IMR-90 (cell line): ENCODE results near the gene FBXL13. TPM values are rescaled to one million over a fixed set of nuclear protein-coding genes. Genes with fewer than 3 reads are reported as not detected.
A peak's percentile ranks its signal among the peaks of the same experiment; 100 is the strongest.

ENCODE experiments used
- ATAC-seq: fragments of 200-7000 bp; cut with Tn5 transposase; 2 replicates; pipeline ENCODE4 v1.9.1; 2020; ENCODE audit warnings: low read depth, mild to moderate bottlenecking, moderate library complexity
- BruUV-seq: library from RNA; stranded (reverse); fragments of 400-500 nt; replicated peaks from 2 replicates; lab custom pipeline; 2021; lab: Mats Ljungman, UMichigan
- CTCF ChIA-PET: fragments of 300-600 bp; formaldehyde crosslinking; extraction: SDS; loops from one replicate; lab custom pipeline; 2021; ENCODE audit warnings: antibody characterized with exemption; lab: Yijun Ruan, JAX
- POLR2A ChIA-PET: fragments of 300-600 bp; sonication (Branson Sonifier 250); formaldehyde crosslinking; loops from one replicate; lab custom pipeline; 2022; ENCODE audit warnings: antibody characterized with exemption; ENCODE audit not compliant: unreplicated experiment; lab: Charles Lee
- DNase-seq: peaks from one replicate; pipeline ENCODE4 v3.0.0; 2013
- H2AFZ ChIP-seq: replicated peaks from 2 replicates; pipeline ENCODE3; 2013; ENCODE audit warnings: low read length, mild to moderate bottlenecking; ENCODE audit not compliant: poor library complexity
- H2AK5ac ChIP-seq: 2 replicates; pipeline ENCODE4 v1.6.1; 2013; ENCODE audit warnings: low read depth, low read length, inconsistent platforms
- H2AK9ac ChIP-seq: replicated peaks from 2 replicates; pipeline ENCODE3; 2013; ENCODE audit warnings: mild to moderate bottlenecking, low read depth, low read length, moderate library complexity; ENCODE audit not compliant: poor library complexity
- H2BK120ac ChIP-seq: 2 replicates; pipeline ENCODE4 v1.6.1; 2013; ENCODE audit warnings: low read depth, low read length, inconsistent platforms
- H2BK15ac ChIP-seq: 3 replicates; pipeline ENCODE4 v1.6.1; 2013; ENCODE audit warnings: low read depth, low read length, inconsistent platforms
- H2BK20ac ChIP-seq: 2 replicates; pipeline ENCODE4 v1.6.1; 2013; ENCODE audit warnings: low read depth, mild to moderate bottlenecking, inconsistent platforms, low read length, moderate library complexity
- H2BK5ac ChIP-seq: 2 replicates; pipeline ENCODE4 v1.6.1; 2013; ENCODE audit warnings: mild to moderate bottlenecking, low read depth, low read length, inconsistent platforms; ENCODE audit not compliant: poor library complexity, severe bottlenecking
- H3K14ac ChIP-seq: replicated peaks from 2 replicates; pipeline ENCODE4 v1.6.1; 2013; ENCODE audit warnings: low read depth, low read length, inconsistent platforms
- H3K18ac ChIP-seq: 2 replicates; pipeline ENCODE4 v1.6.1; 2013; ENCODE audit warnings: low read depth, low read length, control low read depth
- H3K23ac ChIP-seq: 2 replicates; pipeline ENCODE4 v1.6.1; 2013; ENCODE audit warnings: low read depth, low read length, inconsistent platforms
- H3K27ac ChIP-seq: 2 replicates; pipeline ENCODE4 v1.5.1; 2013; ENCODE audit warnings: mild to moderate bottlenecking, control low read depth, low read length; ENCODE audit not compliant: insufficient read depth
- H3K27me3 ChIP-seq: 2 replicates; pipeline ENCODE4 v1.6.1; 2013; ENCODE audit warnings: low read length; ENCODE audit not compliant: control insufficient read depth, insufficient read depth
- H3K36me3 ChIP-seq: 2 replicates; pipeline ENCODE4 v1.6.1; 2013; ENCODE audit warnings: low read length, mixed read lengths; ENCODE audit not compliant: control insufficient read depth, insufficient read depth
- H3K4ac ChIP-seq: 2 replicates; pipeline ENCODE4 v1.6.1; 2013; ENCODE audit warnings: low read depth, low read length, inconsistent platforms
- H3K4me1 ChIP-seq: 2 replicates; pipeline ENCODE4 v1.6.1; 2013; ENCODE audit warnings: low read length, mixed read lengths; ENCODE audit not compliant: control insufficient read depth, insufficient read depth
- H3K4me2 ChIP-seq: 2 replicates; pipeline ENCODE4 v1.6.1; 2013; ENCODE audit warnings: low read depth, mild to moderate bottlenecking, control low read depth, low read length, moderate library complexity
- H3K4me3 ChIP-seq: 2 replicates; pipeline ENCODE4 v1.5.1; 2013; ENCODE audit warnings: low read depth, mild to moderate bottlenecking, control low read depth, low read length, moderate library complexity; ENCODE audit not compliant: insufficient read depth
- H3K56ac ChIP-seq: 2 replicates; pipeline ENCODE4 v1.6.1; 2013; ENCODE audit warnings: low read length, inconsistent platforms; ENCODE audit not compliant: insufficient read depth; ENCODE audit errors: extremely low read depth
- H3K79me1 ChIP-seq, 2 experiments: 2 replicates each; pipeline ENCODE4 v1.6.1; 2013; ENCODE audit warnings: low read length in 2 of 2, inconsistent platforms in 1 of 2, low read depth in 1 of 2
- H3K9ac ChIP-seq: 2 replicates; pipeline ENCODE4 v1.6.1; 2013; ENCODE audit warnings: low read depth, low read length, control low read depth
- H3K9me1 ChIP-seq: 2 replicates; pipeline ENCODE4 v1.6.1; 2013; ENCODE audit warnings: low read length, inconsistent platforms; ENCODE audit not compliant: insufficient read depth
- H3K9me3 ChIP-seq: 2 replicates; pipeline ENCODE4 v1.6.1; 2013; ENCODE audit warnings: low read length; ENCODE audit not compliant: control insufficient read depth, insufficient read depth
- H4K20me1 ChIP-seq: 2 replicates; pipeline ENCODE4 v1.6.1; 2013; ENCODE audit warnings: low read length, inconsistent platforms; ENCODE audit not compliant: insufficient read depth
- H4K5ac ChIP-seq: 2 replicates; pipeline ENCODE4 v1.6.1; 2013; ENCODE audit warnings: mild to moderate bottlenecking, low read depth, low read length, control low read depth
- H4K8ac ChIP-seq, 2 experiments: 2 replicates each; pipeline ENCODE4 v1.6.1; 2013; ENCODE audit warnings: low read depth in 2 of 2, low read length in 2 of 2, control low read depth in 1 of 2, inconsistent platforms in 1 of 2
- H4K91ac ChIP-seq: 2 replicates; pipeline ENCODE4 v1.6.1; 2013; ENCODE audit warnings: low read depth, low read length, inconsistent platforms; ENCODE audit not compliant: insufficient read depth
- BHLHE40 ChIP-seq: fragments of 150-350 bp; IDR thresholded peaks from 2 replicates; pipeline ENCODE4 v1.6.1; 2016; ENCODE audit warnings: mild to moderate bottlenecking, low read depth, low read length
- CTCF ChIP-seq: conservative IDR thresholded peaks from 2 replicates; pipeline ENCODE4 v1.5.1; 2012; ENCODE audit warnings: mild to moderate bottlenecking, low read depth, low read length, improper control_type of control experiment
- ELK1 ChIP-seq: fragments of 150-350 bp; IDR thresholded peaks from 2 replicates; pipeline ENCODE4 v1.6.1; 2016; ENCODE audit warnings: low read depth, mild to moderate bottlenecking, low read length, moderate library complexity, borderline replicate concordance
- MAZ ChIP-seq: IDR thresholded peaks from 2 replicates; pipeline ENCODE4 v1.6.1; 2012; ENCODE audit warnings: low read depth, mild to moderate bottlenecking, low read length, improper control_type of control experiment, moderate library complexity, borderline replicate concordance
- POLR2A ChIP-seq: IDR thresholded peaks from 2 replicates; pipeline ENCODE4 v1.6.1; 2012; ENCODE audit warnings: mild to moderate bottlenecking, low read depth, low read length
- SMC3 ChIP-seq: fragments of 150-350 bp; IDR thresholded peaks from 2 replicates; pipeline ENCODE4 v1.6.1; 2016; ENCODE audit warnings: low read depth, mild to moderate bottlenecking, antibody characterized with exemption, low read length, moderate library complexity
- WGBS, 2 experiments: methylation state at CpG; one replicate each; pipeline versions ENCODE4 v1.1.5 to v1.1.7; 2013; ENCODE audit warnings: missing lambda C conversion rate in 2 of 2; ENCODE audit not compliant: insufficient read length in 1 of 2; ENCODE audit errors: extremely low coverage in 2 of 2; 5-methylcytosine and 5-hydroxymethylcytosine counted together
- dilution Hi-C: fragments of 300-500 bp; cut with HindIII; formaldehyde crosslinking; loops from one replicate; pipeline ENCODE4 v1.14.3; 2018; ENCODE audit warnings: low sequenced_read_pairs; ENCODE audit not compliant: unreplicated experiment
- in situ Hi-C: fragments of 300-500 bp; cut with MboI; formaldehyde crosslinking; loops from 3 replicates; pipeline ENCODE4 v1.14.3; 2019; ENCODE audit warnings: low sequenced_read_pairs, inconsistent platforms, mixed read lengths
- intact Hi-C: fragments of 100-400 bp; cut with micrococcal nuclease; formaldehyde crosslinking; loops from 2 replicates; pipeline ENCODE4 v1.10.0; 2022
- polyA plus RNA-seq, 3 experiments: library from polyadenylated mRNA; depleted of rRNA; stranded (reverse); fragments of >200 nt; gene quantifications; 2 replicates each; pipeline ENCODE4 v1.2.3, GENCODE V29; 2012; ENCODE audit warnings: low replicate concordance in 1 of 3
- total RNA-seq: library from RNA; depleted of rRNA; stranded (reverse); fragments of >200 nt; gene quantifications from 2 replicates; pipeline ENCODE4 v1.2.3, GENCODE V29; 2012

The FBXL13 gene
- total and polyA plus RNA-seq, 2 of the 4 experiments (the other 2 are of a cell fraction), result 0.24 to 0.36 TPM

GRCh38 chr7:102875700-102876295, 198.8 kb downstream of the FBXL13 start (continued):
- no peak for TF ChIP-seq ELK1

- Histone ChIP-seq H2AK5ac (peak overlapping the region; percentile 94), H3K9ac (no peak overlapping the region; the same call in 1 of the 2 replicates), H3K79me1 (peaks cover 0 to 13% of the 10 kb centered on the region in 2 experiments; a peak in 2 of 4 replicates), H2BK120ac (peak overlapping the region; percentile 93), H3K4me1 (peaks cover 28% of the 10 kb centered on the region), H3K14ac (peak overlapping the region; percentile 83), H4K20me1 (no peaks in the 10 kb centered on the region), H3K4me2 (no peak overlapping the region), H3K9me3 (no peaks in the 10 kb centered on the region), H3K27ac (peak overlapping the region; percentile 44), H2AFZ (no peak overlapping the region), H3K4me3 (no peak overlapping the region), H2BK20ac (peak overlapping the region; percentile 95), H3K18ac (peak overlapping the region; percentile 67), H3K23ac (peak overlapping the region; percentile 89), H3K9me1 (peaks cover 25% of the 10 kb centered on the region), H2BK5ac (peak overlapping the region; percentile 83), H2AK9ac (peak overlapping the region; percentile 4), H3K36me3 (no peaks in the 10 kb centered on the region), H3K56ac (peak overlapping the region; percentile 86), H4K91ac (peak overlapping the region; percentile 93), H4K8ac (peak overlapping the region; percentile 47 to 78), H4K5ac (peak overlapping the region; percentile 63), H3K4ac (peak overlapping the region; percentile 87), H3K27me3 (no peaks in the 10 kb centered on the region), H2BK15ac (peak overlapping the region; percentile 86; the same call in 2 of the 3 replicates)
- ChIA-PET POLR2A (no interaction called here), CTCF (interaction anchor here (1.2 kb wide), 1 partner anchor 15 kb away, joined by 5 read pairs; no protein-coding TSS in a partner anchor)
- no TSS peak for BruUV-seq
- WGBS, 2 experiments, result no CpG with 5 or more reads among the region's 1 CpG
- ATAC-seq (no peak), DNase-seq (no peak)
- dilution Hi-C loops, result no loop called here
- intact Hi-C loops, result loop anchor here (5.0 kb wide), 1 partner anchor 37 kb away; the partner anchor contains the start of gene LRRC17
- in situ Hi-C loops, result no loop called here
- TF ChIP-seq SMC3 (no peak), POLR2A (no peak; the same call in 1 of the 2 replicates), MAZ (no peak), CTCF (no peak), BHLHE40 (no peak), ELK1 (no peak)
Observed at GRCh38 chr7:102874966-102875365, 199.6 kb downstream of the FBXL13 start.
